ENCODE measurements around the gene PRSS21.
A peak's percentile ranks its signal among the peaks of the same experiment; 100 is the strongest.

The PRSS21 gene

GRCh38 chr16:2828521-2828840, 11.4 kb downstream of the PRSS21 start:
- no peak for DNase-seq (ENCODE audit: low read depth in 1 of 2, low spot score in 1 of 2)
- Histone ChIP-seq H3K27me3 (ENCODE audit: insufficient read depth, poor library complexity, severe bottlenecking) (no peaks in the 10 kb centered on the region), H3K27ac (replicated peaks) (no peak overlapping the region), H3K4me3 (replicated peaks; ENCODE audit: insufficient read depth, low read length) (no peak overlapping the region)
- no peak for TF ChIP-seq GABPA (IDR thresholded peaks at IDR 0.05; ENCODE audit: low read depth)
- no peak for TF ChIP-seq REST (IDR thresholded peaks at IDR 0.05; ENCODE audit: insufficient replicate concordance, low read depth)

DNA sequence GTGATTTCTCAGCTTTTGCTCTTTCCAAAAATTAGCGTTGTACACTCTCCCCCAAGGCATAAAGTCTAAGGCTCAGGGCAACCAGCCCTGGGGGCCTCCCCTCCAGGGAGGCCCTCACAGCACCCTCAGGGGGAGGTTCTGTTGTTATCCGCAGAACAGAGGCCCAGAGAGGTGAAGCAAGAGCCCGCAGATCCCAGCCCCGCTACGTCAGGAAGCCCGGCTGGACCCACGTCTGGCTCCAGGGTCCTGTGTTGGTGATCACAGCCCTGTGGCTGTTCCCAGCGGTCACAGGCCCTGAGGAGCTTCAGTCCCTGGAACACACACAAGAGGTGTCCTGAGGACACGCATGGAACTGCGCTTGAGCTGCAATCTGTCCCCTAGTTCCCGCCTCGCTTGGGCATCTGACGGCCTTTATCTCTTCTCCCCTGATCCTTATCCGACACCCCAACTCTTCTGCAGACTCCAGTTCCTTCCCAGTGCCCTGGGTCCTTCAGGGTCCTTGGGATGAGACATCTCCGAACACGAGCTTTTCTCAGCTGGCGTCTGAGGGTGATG, 11.9 kb downstream of the PRSS21 start:
- H3K27ac ChIP-seq (replicated peaks): no peak overlapping the region

GRCh38 chr16:2829501-2830354, 12.7 kb downstream of the PRSS21 start, which contains the start of gene ZG16B:
Gene ZG16B (plus strand): TSS chr16:2830303. CDS start chr16:2830442, 139 bp downstream.
- no peak for TF ChIP-seq CTCF (IDR thresholded peaks at IDR 0.05; ENCODE audit: insufficient read depth, low read length)
- no peak for TF ChIP-seq SPI1 (IDR thresholded peaks at IDR 0.05; ENCODE audit: borderline replicate concordance, low read depth)
- TF ChIP-seq REST (IDR thresholded peaks at IDR 0.05; ENCODE audit: insufficient replicate concordance, low read depth): no peak
- no peak for TF ChIP-seq GABPA (IDR thresholded peaks at IDR 0.05; ENCODE audit: low read depth)
- TF ChIP-seq POLR2AphosphoS5 (IDR thresholded peaks at IDR 0.05; ENCODE audit: low read depth): no peak
- DNase-seq (ENCODE audit: low read depth in 1 of 2, low spot score in 1 of 2): peak in 1 of 2 experiments; percentile 12
- Histone ChIP-seq H3K4me3 (replicated peaks; ENCODE audit: insufficient read depth, low read length) (no peak within 1 kb of the TSS), H3K27me3 (ENCODE audit: insufficient read depth, poor library complexity, severe bottlenecking) (no peaks in the 10 kb centered on the region), H3K27ac (replicated peaks) (no peak within 1 kb of the TSS)

More for the DNA sequence above, 11.9 kb downstream of the PRSS21 start:
- TF ChIP-seq REST (IDR thresholded peaks at IDR 0.05; ENCODE audit: insufficient replicate concordance, low read depth): no peak
- TF ChIP-seq CTCF (IDR thresholded peaks at IDR 0.05; ENCODE audit: insufficient read depth, low read length): no peak
- no peak for TF ChIP-seq POLR2AphosphoS5 (IDR thresholded peaks at IDR 0.05; ENCODE audit: low read depth)
- no peak for TF ChIP-seq GABPA (IDR thresholded peaks at IDR 0.05; ENCODE audit: low read depth)
- no peak for TF ChIP-seq SPI1 (IDR thresholded peaks at IDR 0.05; ENCODE audit: borderline replicate concordance, low read depth)
- DNase-seq (ENCODE audit: low read depth in 1 of 2, low spot score in 1 of 2): no peak
- Histone ChIP-seq H3K27me3 (ENCODE audit: insufficient read depth, poor library complexity, severe bottlenecking) (no peaks in the 10 kb centered on the region), H3K4me3 (replicated peaks; ENCODE audit: insufficient read depth, low read length) (no peak overlapping the region)
